Motor neuron (in vitro differentiated cells): Measurements from ENCODE around the gene WIZ. TPM values are rescaled to one million over a fixed set of nuclear protein-coding genes. Genes with fewer than 3 reads are reported as not detected.

Source experiments
- ATAC-seq, 8 experiments: fragments of 200-7000 bp; cut with Tn5 transposase; replicated peaks in 6 of 8; 2 replicates each; pipeline ENCODE4 v1.8.0; 2021; ENCODE audit warnings: mild to moderate bottlenecking in 8 of 8, moderate library complexity in 8 of 8
- H3K27ac ChIP-seq, 2 donors: fragments of 250-450 bp; sonication (Bioruptor Pico); 2 replicates each; pipeline ENCODE4 v1.9.0; 2021; ENCODE audit warnings: antibody characterized with exemption in 2 of 2, mild to moderate bottlenecking in 2 of 2, moderate library complexity in 1 of 2
- H3K4me1 ChIP-seq, 2 donors: fragments of 250-450 bp; sonication (Bioruptor Pico); replicated peaks in 1 of 2; 2 replicates each; pipeline ENCODE4 v1.6.1; 2021; ENCODE audit warnings: antibody characterized with exemption in 2 of 2, mild to moderate bottlenecking in 2 of 2, moderate library complexity in 1 of 2
- H3K4me3 ChIP-seq, 5 donors: fragments of 250-450 bp; sonication (Bioruptor Pico); 2 replicates each; pipeline ENCODE4 v1.9.0; 2021; ENCODE audit warnings: antibody characterized with exemption in 5 of 5, mild to moderate bottlenecking in 5 of 5, moderate library complexity in 4 of 5
- WGBS, 10 experiments: fragments of 450-650 bp; shearing (Covaris generic); methylation state at CpG; one replicate each; pipeline ENCODE4 v1.0.0; 2022; 5-methylcytosine and 5-hydroxymethylcytosine counted together
- in situ Hi-C, 9 experiments: fragments of 400-800 bp; cut with MboI; loops; one replicate each; pipeline ENCODE4 v1.15.0; 2021; ENCODE audit warnings: low sequenced_read_pairs in 9 of 9, low pct_unique_long_range_greater_than_20kb in 2 of 9; ENCODE audit not compliant: unreplicated experiment in 9 of 9
- total RNA-seq, 8 experiments: library from RNA; unstranded; fragments of 300-600 nt; gene quantifications; 2 replicates each; pipeline versions ENCODE4 v1.2.3 to v1.2.4, GENCODE V29; 2022

The WIZ gene
- total RNA-seq, 8 experiments from 2014 or later = 10.6 to 34.4 (median 27.0) TPM

GRCh38 chr19:15456871-15457700 is 7.3 kb upstream of the WIZ start:
- peak in 6 of 8 experiments; percentile 5 to 77 (median 69) for ATAC-seq
- peak overlapping the region; percentile 13 to 31 (median 24) for H3K4me3 ChIP-seq
- no peak overlapping the region for H3K27ac ChIP-seq
- no CpG with 5 or more reads among the region's 86 CpGs for WGBS, 10 experiments
- peaks cover 2 to 8% of the 10 kb centered on the region in 2 donors for H3K4me1 ChIP-seq
- in situ Hi-C loops = no loop called here

- in situ Hi-C loops = no loop called here
- Histone ChIP-seq H3K27ac (no peak overlapping the region), H3K4me3 (peak overlapping the region in 2 of 5 donors; percentile 23 to 30), H3K4me1 (peaks cover 2 to 8% of the 10 kb centered on the region in 2 donors)
- WGBS, 10 experiments = 0 to 20% (median 10%) methylated on average over 1 to 8 of the region's 14 CpGs; no CpG with 5 or more reads in 7 of the 10 experiments
- no peak for ATAC-seq
Observed at GRCh38 chr19:15456441-15456840, 6.7 kb upstream of the WIZ start.

- ATAC-seq = no peak
- Histone ChIP-seq H3K4me1 (peaks cover 2 to 8% of the 10 kb centered on the region in 2 donors), H3K27ac (no peak overlapping the region), H3K4me3 (no peak overlapping the region)
- in situ Hi-C loops = no loop called here
- WGBS, 10 experiments = 54 to 90% (median 76%) methylated on average over 2 to 5 of the region's 9 CpGs; no CpG with 5 or more reads in 6 of the 10 experiments
Observed at GRCh38 chr19:15455996-15456395, 6.2 kb upstream of the WIZ start.

- in situ Hi-C loops = no loop called here
- Histone ChIP-seq H3K27ac (no peak overlapping the region), H3K4me3 (no peak overlapping the region), H3K4me1 (peaks cover 2 to 11% of the 10 kb centered on the region in 2 donors)
- WGBS, 10 experiments = 0 to 78% (median 67%) methylated on average over 1 to 6 of the region's 17 CpGs; no CpG with 5 or more reads in 5 of the 10 experiments
- no peak for ATAC-seq
Observed at GRCh38 chr19:15453906-15454860, 4.4 kb upstream of the WIZ start.

GRCh38 chr19:15453091-15453578 is 3.4 kb upstream of the WIZ start:
- H3K4me1 ChIP-seq = peaks cover 8 to 15% of the 10 kb centered on the region in 2 donors
- no peak overlapping the region for H3K27ac ChIP-seq
- peak overlapping the region in 2 of 5 donors; percentile 22 to 23 for H3K4me3 ChIP-seq
- peak in 2 of 8 experiments; percentile 4 to 27 for ATAC-seq
- WGBS, 10 experiments = 4 to 12% methylated on average over 5 of the region's 44 CpGs; no CpG with 5 or more reads in 8 of the 10 experiments
- in situ Hi-C loops = no loop called here

GRCh38 chr19:15452111-15453047 is 2.6 kb upstream of the WIZ start:
- peak overlapping the region in 3 of 5 donors; percentile 22 to 23 (median 22) for H3K4me3 ChIP-seq
- in situ Hi-C loops = no loop called here
- H3K27ac ChIP-seq = no peak overlapping the region
- ATAC-seq = peak; percentile 49 to 78 (median 70)
- WGBS, 10 experiments = 0 to 40% (median 6%) methylated on average over 1 to 8 of the region's 37 CpGs; no CpG with 5 or more reads in 5 of the 10 experiments
- peaks cover 8 to 11% of the 10 kb centered on the region in 2 donors for H3K4me1 ChIP-seq

- H3K4me3 ChIP-seq = no peak overlapping the region
- WGBS, 10 experiments = 80% methylated on average over 1 of the region's 1 CpG; no CpG with 5 or more reads in 9 of the 10 experiments
- in situ Hi-C loops = no loop called here
- H3K4me1 ChIP-seq = peaks cover 8% of the 10 kb centered on the region in 2 donors
- ATAC-seq = no peak
- H3K27ac ChIP-seq = no peak overlapping the region
Observed at GRCh38 chr19:15450528-15450890, 753 bp upstream of the WIZ start.

- ATAC-seq = peak in 1 of 8 experiments; percentile 0
- peak overlapping the region; percentile 72 to 100 (median 96) for H3K4me3 ChIP-seq
- no CpG with 5 or more reads among the region's 43 CpGs for WGBS, 10 experiments
- H3K27ac ChIP-seq = peak overlapping the region in 1 of 2 donors; percentile 9
- in situ Hi-C loops = no loop called here
- H3K4me1 ChIP-seq = peaks cover 8% of the 10 kb centered on the region in 2 donors
Observed at GRCh38 chr19:15448778-15449619, 757 bp downstream of the WIZ start.

- 27 to 100% (median 41%) methylated on average over 1 to 12 of the region's 17 CpGs; no CpG with 5 or more reads in 2 of the 10 experiments for WGBS, 10 experiments
- Histone ChIP-seq H3K4me1 (peaks cover 8% of the 10 kb centered on the region in 2 donors), H3K4me3 (peak overlapping the region in 4 of 5 donors; percentile 72 to 100 (median 95)), H3K27ac (no peak overlapping the region)
- ATAC-seq = no peak
- in situ Hi-C loops = no loop called here
Observed at GRCh38 chr19:15448044-15448777, 1.5 kb downstream of the WIZ start.

GRCh38 chr19:15447057-15447456 is 2.7 kb downstream of the WIZ start:
- 50 to 100% (median 81%) methylated on average over 1 to 3 of the region's 4 CpGs; no CpG with 5 or more reads in 2 of the 10 experiments for whole genome bisulfite sequencing, 10 experiments

More at GRCh38 chr19:15447057-15447456, 2.7 kb downstream of the WIZ start:
- Histone ChIP-seq H3K4me1 (peaks cover 5 to 8% of the 10 kb centered on the region in 2 donors), H3K27ac (no peak overlapping the region), H3K4me3 (no peak overlapping the region)
- no peak for ATAC-seq
- in situ Hi-C loops = no loop called here
